Gastrocnemius medialis (tissue), 4 donors: ENCODE measurements around the gene SMURF1.

Experiments used
- CTCF ChIP-seq, 5 experiments: fragments of 450-650 bp in 3 of 5; fragments of 200-600 bp in 2 of 5; sonication (generic) in 2 of 5; IDR thresholded peaks in 4 of 5; conservative IDR thresholded peaks in 1 of 5; 1 replicate in 4 of 5; 2 replicates in 1 of 5; pipeline ENCODE4 v1.5.1; 2016 to 2019; ENCODE audit warnings: antibody characterized with exemption in 5 of 5, mild to moderate bottlenecking in 3 of 5, moderate library complexity in 3 of 5
- POLR2A ChIP-seq, 2 donors: fragments of 450-650 bp; IDR thresholded peaks; one replicate each; pipeline ENCODE4 v1.6.1; 2017; ENCODE audit warnings: antibody characterized with exemption in 2 of 2, mild to moderate bottlenecking in 2 of 2, moderate library complexity in 2 of 2

- TF ChIP-seq POLR2A (IDR thresholded peaks at IDR 0.05), result no peak
- TF ChIP-seq CTCF (IDR thresholded peaks at IDR 0.05 in 4 of 5, conservative IDR thresholded peaks at IDR 0.05 in 1 of 5), result no peak
These were observed 162.2 kb downstream of the SMURF1 start for GRCh38 chr7:98981701-98982100.
